Measurements from ENCODE around the gene RARB. TPM values are rescaled to one million over a fixed set of nuclear protein-coding genes. Genes with fewer than 3 reads are reported as not detected.

RARB gene
- total RNA-seq, 4 donors from 2014 or later: 2.6 to 11.2 (median 3.4) TPM

DNA sequence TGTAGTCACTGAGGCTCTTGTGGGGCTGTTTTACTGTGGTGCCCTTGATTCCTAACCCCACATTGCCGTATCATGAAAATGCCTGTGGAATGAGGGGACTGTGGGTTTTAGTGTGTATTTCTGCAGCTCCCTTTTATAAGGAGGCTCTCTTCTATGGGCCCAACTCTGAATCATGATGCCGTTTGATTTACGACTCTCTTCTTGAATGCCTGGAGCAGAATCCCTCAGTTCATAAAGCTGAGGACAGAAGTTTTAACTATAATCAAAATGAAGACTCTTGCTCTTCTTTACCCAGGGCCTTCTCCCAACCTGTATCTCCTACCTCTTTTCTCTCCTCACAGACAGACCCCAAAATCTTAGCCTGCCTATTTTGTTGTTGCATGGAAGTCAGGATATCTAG is 109.5 kb downstream of the RARB start:
- TF ChIP-seq CTCF (IDR thresholded peaks at IDR 0.05): no peak
- no peak for ATAC-seq (ENCODE audit: low FRiP score)
- DNase-seq (ENCODE audit: low spot score): no peak

GRCh38 chr3:25540273-25540672 is 112.2 kb downstream of the RARB start:
- ATAC-seq (ENCODE audit: low FRiP score): no peak
- no peak for TF ChIP-seq CTCF (IDR thresholded peaks at IDR 0.05)
- DNase-seq (ENCODE audit: low spot score): no peak

DNA sequence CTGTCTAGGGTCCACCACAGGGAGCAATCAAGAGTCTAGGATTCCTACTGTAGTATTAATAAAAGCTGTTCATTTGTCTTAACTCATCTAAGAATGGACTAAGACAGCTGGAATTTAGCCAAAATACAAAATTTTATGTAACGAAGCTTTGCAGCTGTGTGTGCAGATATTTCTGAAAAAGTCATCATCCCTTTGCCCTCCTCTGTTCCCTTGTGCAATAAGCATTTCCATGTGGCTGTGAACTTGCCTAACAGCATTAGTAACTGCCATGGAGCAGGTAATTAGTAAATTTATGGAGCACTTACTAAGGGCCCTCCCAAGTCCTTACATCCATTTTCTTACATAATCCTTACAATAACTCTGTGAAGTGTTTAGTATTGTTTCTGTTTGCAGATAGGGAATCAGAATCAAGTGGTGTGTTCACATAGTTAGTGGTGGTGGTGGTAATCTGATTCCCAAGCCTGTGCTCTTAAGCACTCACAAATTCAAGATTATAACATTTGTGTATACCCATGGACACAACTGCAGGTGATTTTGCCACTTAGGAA is 114.5 kb downstream of the RARB start:
- no peak for DNase-seq (ENCODE audit: low spot score)
- no peak for ATAC-seq (ENCODE audit: low FRiP score)
- TF ChIP-seq CTCF (IDR thresholded peaks at IDR 0.05): no peak

DNA sequence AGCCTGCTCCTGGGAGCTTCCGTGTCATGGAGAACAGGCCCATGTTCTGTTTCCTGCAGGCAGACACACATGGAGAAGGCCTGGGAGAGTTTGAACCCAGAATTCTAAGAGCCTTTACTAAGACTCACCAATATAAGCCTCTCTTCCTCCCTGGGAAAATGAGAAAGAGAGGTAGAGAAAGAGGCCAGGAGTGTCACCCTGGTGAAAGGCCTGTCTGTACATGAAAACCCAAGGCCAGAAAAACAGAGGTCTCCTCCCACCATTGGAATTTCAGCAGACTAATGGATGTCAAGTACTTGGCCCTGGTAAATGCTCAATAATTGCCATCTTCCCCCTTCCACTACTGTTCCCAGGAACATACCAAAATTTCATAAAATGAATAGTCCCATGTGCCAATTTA is 119.0 kb downstream of the RARB start:
- no peak for TF ChIP-seq CTCF (IDR thresholded peaks at IDR 0.05)
- DNase-seq (ENCODE audit: low spot score) (no peak), ATAC-seq (ENCODE audit: low FRiP score) (no peak)

DNA sequence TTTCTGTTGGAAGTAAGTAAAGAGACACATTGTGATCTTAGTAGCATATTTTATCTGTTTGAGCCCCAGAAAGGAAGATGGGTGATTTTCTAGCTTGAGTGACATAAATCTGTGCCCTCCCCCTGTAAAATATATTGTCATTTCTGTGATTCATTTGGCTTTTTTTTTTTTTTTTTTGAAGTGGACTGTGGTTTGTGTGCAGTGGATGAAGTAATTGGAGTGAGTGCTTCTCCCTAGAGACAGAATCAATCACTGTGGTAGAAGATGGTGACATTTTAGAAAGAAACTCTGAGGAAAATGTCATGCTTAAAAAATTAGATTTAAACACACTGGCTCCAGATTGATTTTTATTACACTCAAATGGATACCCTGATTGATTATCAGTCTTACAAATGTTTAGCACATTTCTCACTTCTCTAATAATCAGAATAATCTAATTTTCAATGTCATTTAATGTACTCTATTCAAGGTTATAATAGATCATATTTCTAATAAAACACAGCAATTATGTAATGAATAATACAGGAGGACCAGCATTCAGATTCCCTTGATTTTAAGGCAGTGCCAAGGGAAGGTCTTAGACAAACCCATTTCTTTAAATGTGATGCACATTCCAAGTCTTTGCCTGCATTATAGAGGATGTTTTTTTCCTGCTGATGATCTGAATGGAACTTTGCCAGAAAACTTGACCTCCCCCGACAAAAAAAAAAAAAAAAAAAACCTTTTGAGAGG is 120.0 kb downstream of the RARB start:
- TF ChIP-seq CTCF (IDR thresholded peaks at IDR 0.05): no peak
- DNase-seq (ENCODE audit: low spot score) (no peak), ATAC-seq (ENCODE audit: low FRiP score) (no peak)

DNA sequence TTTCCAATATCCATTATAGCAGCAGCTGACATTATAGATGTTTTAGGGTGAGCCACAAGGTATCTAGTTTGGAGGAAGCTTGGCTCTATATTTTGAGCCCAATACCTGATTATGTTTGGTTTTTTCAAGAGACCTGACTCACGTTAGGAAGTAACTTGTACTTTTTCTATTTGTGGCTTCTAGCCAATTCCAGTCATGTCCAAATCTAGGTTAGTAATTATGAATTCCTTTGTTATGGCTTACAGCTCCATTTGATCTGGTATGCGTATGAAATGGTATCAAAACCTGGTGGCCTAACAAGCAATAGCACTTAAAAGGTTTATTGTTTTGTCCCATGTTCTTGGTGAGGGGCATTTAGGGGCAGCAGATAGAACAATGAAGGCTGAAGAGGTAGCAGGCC is 120.8 kb downstream of the RARB start:
- no peak for ATAC-seq (ENCODE audit: low FRiP score)
- no peak for DNase-seq (ENCODE audit: low spot score)
- TF ChIP-seq CTCF (IDR thresholded peaks at IDR 0.05): no peak

- DNase-seq (ENCODE audit: low spot score): no peak
- TF ChIP-seq CTCF (IDR thresholded peaks at IDR 0.05): no peak
- no peak for ATAC-seq (ENCODE audit: low FRiP score)
Observed at GRCh38 chr3:25552251-25552650, 124.2 kb downstream of the RARB start.
